GM18858 (cell line): ENCODE measurements around the gene PLPP3.

Experiments
- ATAC-seq: cut with Tn5 transposase; IDR thresholded peaks from one replicate; pipeline ENCODE4 v1.9.1; 2021; ENCODE audit not compliant: unreplicated experiment

The PLPP3 gene

GRCh38 chr1:56576880-56577405 lies 2.4 kb downstream of the PLPP3 start:
- no peak for ATAC-seq

GRCh38 chr1:56575865-56576264 lies 3.5 kb downstream of the PLPP3 start:
- no peak for ATAC-seq

- ATAC-seq, result no peak
Observed at GRCh38 chr1:56574794-56575193, 4.6 kb downstream of the PLPP3 start.

GRCh38 chr1:56573311-56573710 lies 6.1 kb downstream of the PLPP3 start:
- no peak for ATAC-seq

GRCh38 chr1:56572334-56573050 lies 6.9 kb downstream of the PLPP3 start:
- ATAC-seq, result no peak

GRCh38 chr1:56571448-56571847 lies 7.9 kb downstream of the PLPP3 start:
- ATAC-seq, result no peak

GRCh38 chr1:56570924-56571372 lies 8.4 kb downstream of the PLPP3 start:
- ATAC-seq, result no peak

- no peak for ATAC-seq
Observed at GRCh38 chr1:56569661-56570060, 9.7 kb downstream of the PLPP3 start.

GRCh38 chr1:56566994-56567393 lies 12.4 kb downstream of the PLPP3 start:
- ATAC-seq, result no peak

GRCh38 chr1:56566061-56566744 lies 13.2 kb downstream of the PLPP3 start:
- ATAC-seq, result no peak

GRCh38 chr1:56564615-56565014 lies 14.7 kb downstream of the PLPP3 start:
- no peak for ATAC-seq

- ATAC-seq, result no peak
Observed at GRCh38 chr1:56563568-56563967, 15.8 kb downstream of the PLPP3 start.

GRCh38 chr1:56562891-56563452 lies 16.4 kb downstream of the PLPP3 start:
- ATAC-seq, result no peak

- no peak for ATAC-seq
Observed at GRCh38 chr1:56561227-56562019, 17.9 kb downstream of the PLPP3 start.

GRCh38 chr1:56557746-56558145 lies 21.6 kb downstream of the PLPP3 start:
- no peak for ATAC-seq

GRCh38 chr1:56555448-56555847 lies 23.9 kb downstream of the PLPP3 start:
- no peak for ATAC-seq

GRCh38 chr1:56553046-56553445 lies 26.3 kb downstream of the PLPP3 start:
- no peak for ATAC-seq

GRCh38 chr1:56552349-56552748 lies 27.0 kb downstream of the PLPP3 start:
- no peak for ATAC-seq

- no peak for ATAC-seq
Observed at GRCh38 chr1:56551691-56552090, 27.7 kb downstream of the PLPP3 start.

GRCh38 chr1:56550859-56551188 lies 28.5 kb downstream of the PLPP3 start:
- ATAC-seq, result no peak

- ATAC-seq, result no peak
Observed at GRCh38 chr1:56550138-56550858, 29.1 kb downstream of the PLPP3 start.
